HS-27A (cell line): ENCODE data around the gene C2CD2.
A peak's percentile ranks its signal among the peaks of the same experiment; 100 is the strongest.
"Not testable (repeated sequence)": the region's sequence is repeated elsewhere in the genome, so short reads cannot be mapped to it uniquely, and the experiment has no call there.

Experiments
- DNase-seq: peaks from one replicate; pipeline ENCODE4 v3.0.0-alpha.2; 2012; ENCODE audit warnings: low read depth, missing footprints

Gene C2CD2

DNA sequence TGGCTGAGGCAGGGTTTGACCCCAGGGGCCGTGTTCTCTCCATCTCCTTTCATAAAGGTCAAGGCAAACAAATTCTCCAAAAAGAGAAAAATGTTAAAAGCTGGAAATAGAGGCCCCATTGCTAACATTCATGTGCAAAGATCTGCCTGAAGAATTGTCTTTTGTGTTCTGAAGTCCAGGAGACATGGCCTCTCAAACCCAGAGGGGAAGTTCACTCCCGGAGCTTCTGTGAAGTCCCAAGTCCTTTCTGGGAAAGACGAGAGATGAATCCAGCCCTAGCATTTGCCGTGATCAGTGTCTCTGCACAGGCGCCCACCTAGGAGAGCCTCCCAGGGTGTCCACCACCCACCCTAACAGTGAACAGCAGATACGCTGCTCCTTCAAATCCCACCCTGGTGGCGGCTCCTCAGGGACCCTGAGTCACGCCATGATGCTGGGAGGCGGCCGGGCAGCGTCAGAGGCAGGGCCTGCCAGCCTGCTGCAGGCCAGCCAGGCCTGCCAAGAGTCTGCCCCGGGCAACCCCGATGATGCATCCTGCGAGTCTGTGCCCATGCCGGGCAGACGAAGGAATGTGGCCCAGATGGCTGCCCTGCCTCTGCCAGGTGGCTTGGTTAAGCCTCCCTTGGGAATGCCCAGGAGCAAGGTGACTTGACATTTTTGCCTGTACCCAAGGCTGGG is 5.2 kb upstream of the C2CD2 start:
- no peak for DNase-seq

DNA sequence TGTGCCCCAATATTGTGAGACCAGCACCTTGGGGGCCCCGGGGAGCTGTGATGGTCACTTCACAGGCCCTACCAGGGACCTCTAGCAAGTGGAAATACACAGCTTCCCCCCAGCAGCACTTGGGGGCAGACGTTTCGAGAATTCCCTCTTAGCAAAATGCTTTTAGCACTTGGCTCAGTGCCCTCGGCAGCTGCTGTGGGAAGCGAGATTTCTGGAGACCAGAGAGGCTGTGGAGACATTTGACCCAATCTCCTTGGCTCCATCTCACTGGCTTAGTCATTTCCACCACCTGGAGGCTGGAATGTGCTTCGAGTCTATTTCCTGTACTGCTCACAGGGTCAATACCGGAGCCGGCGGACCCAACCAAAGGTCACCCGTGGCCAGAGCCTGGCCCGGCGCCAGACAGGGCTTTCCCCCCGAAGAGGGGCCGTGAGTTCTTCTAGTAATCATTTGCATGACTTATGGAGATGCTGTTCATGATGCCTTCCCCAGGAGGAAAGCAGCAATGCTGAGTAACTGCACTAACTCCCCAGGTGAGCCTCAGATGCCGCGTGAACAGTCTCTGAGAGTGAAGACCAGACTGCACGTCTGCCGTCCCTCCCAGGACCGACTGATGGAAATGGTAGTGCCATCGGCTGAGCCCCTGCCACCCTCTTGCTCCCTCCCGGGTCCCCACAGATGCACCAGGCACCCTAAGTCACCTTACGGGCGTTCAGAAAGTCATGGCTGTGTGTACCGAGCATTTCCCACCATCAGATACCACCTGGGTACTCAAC is 4.4 kb upstream of the C2CD2 start:
- DNase-seq, result peak; percentile 77

DNA sequence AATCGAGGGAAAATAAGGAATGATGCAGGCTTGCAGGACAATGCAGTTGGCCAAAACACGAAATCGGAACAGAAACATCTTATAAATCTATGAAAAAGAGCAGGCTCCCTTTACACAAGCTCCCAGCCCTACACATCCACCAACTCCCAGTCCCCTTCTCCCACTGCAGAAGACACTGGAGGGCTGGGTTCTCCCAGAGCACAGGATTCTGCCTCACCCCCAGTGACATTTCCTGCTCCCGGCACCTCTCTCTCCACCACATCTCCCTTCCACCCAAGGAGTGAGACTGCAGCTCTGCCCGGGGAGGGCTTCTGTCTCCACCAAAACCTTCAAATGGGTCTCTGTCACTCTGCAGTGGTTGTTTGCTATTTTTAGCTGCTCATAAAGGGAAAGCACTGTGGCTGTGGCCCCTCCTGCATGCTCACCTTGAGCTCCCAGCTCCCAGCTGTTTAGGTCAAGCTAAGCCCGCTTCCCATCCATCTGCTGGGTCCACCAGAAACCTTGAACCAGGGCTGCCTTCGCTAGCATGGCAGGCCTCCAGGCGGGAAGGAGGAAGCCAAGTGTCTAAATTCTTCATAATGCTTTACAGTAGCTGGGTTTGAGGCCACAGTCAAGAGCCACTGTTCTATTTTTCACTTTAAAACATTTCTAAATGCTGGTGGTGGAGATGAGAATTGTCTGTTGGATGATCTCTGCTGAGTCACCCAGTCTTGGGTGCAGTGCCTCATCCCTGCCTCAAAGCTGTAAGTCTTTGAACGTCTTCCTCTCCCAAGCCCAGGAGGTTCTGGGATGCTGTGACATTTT is 3.3 kb upstream of the C2CD2 start:
- DNase-seq, result no peak

DNA sequence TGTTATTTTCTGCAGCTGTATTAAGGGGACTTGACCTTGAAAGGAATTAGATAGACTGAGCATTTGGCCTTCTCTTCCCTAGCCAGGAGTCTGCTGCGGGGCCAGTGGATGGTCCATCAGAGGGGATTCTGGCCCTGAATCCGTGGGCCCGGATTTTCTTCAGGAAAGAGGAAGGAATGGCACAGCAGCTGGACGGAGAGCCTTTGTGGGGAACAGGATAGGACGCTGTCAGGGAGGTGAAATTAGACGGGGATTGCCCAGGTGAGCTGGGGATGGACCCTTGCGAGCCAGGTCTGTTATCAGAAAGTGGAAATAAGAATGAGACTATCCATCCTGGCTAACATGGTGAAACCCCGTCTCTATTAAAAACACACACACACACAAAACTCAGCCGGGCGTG is 1.7 kb upstream of the C2CD2 start:
- DNase-seq, result no peak

DNA sequence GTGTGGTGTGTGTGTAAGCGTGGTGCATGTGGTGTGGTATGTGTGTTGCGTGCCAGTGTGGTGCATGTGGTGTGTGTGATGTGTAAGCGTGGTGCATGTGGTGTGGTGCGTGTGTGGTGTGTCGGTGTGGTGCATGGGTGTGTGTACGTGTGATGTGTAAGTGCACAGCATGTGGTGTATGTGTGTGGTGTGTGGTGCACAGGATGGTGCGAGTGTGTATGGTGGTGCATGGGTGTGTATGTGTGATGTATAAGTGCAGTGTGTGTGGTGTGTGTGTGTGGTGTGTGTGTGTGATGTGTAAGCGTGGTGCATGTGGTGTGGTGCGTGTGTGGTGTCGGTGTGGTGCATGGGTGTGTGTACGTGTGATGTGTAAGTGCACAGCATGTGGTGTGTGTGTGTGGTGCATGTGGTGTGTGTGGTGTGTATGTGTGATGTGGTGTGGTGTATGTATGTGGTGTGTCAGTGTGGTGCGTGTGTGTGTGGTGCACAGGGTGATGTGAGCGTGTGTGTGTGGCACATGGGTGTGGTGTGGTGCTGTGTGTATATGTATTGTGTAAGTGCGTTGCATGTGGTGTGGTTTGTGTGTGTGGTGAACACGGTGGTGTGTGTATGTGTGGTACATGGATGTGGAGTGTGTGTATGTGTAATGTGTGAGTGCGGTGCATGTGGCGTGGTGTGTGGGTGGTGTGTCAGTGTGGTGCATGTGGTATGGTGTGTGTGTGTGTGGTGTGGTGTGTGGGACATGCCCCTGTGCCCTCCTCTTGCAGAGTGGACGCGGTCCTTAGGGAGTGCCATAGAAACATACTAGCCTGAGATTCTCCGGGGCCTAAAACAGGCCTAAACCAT is 1.1 kb upstream of the C2CD2 start:
- no peak for DNase-seq

DNA sequence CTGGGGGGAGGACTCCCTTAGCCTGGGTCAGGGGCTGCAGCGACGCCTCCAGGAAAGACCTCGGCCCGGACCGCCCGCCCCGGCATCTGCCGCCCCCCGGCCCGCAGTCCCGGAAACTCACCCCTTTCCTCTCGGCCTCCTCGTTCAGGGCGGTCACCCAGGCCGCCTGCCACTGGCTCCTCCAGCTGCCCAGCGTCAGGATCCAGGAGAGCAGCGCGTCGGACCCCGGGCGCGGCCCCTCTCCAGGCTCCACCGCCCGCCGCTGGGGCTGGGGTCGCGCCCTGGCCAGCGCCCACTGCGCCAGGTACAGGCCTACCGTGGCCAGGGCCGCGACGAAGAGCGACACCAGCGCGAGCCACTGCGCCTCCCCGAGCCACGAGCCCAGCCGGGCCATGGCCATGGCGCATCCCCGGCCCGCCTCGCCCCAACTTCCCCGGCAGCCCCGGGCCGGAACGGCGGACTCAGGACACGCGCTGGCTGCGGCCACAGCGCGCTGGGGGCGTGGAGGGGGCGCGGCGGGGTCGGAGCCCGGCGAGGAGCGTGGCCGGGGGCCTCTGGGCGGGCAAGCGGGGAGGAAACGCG is 478 bp downstream of the C2CD2 start:
- DNase-seq, result no peak

DNA sequence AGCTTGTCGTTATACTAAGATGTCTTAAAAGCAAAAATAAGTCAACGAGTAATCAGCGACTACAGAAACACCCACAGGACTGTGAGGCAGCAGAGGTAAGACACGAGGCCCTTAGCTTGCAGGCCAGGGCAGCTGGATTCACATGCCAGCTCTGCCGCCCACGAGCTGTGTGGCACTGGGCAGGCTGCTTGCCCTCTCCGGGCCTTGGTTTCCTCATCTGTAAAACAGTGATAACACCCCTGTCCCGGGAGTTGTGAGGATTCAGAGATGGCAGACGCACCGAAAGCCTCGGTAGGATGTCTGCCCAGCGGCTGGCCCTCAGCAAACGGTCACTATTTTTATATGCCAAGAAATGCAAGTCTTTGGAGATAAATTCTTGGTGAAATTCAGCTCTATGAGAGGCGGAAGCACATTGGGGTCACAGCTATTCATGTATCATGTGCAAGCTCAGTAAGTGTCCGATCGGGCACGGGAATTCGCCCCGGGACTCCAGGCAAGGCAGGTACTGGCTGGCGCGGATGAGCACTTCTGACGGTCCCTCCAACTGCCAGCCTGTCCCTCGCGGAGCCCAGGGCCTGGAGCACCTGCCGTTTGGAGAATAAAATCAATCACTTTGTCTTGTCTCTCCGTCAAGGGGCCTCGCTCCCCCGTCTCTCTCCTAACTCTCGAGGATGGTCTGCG is 1.1 kb downstream of the C2CD2 start:
- DNase-seq, result no peak

DNA sequence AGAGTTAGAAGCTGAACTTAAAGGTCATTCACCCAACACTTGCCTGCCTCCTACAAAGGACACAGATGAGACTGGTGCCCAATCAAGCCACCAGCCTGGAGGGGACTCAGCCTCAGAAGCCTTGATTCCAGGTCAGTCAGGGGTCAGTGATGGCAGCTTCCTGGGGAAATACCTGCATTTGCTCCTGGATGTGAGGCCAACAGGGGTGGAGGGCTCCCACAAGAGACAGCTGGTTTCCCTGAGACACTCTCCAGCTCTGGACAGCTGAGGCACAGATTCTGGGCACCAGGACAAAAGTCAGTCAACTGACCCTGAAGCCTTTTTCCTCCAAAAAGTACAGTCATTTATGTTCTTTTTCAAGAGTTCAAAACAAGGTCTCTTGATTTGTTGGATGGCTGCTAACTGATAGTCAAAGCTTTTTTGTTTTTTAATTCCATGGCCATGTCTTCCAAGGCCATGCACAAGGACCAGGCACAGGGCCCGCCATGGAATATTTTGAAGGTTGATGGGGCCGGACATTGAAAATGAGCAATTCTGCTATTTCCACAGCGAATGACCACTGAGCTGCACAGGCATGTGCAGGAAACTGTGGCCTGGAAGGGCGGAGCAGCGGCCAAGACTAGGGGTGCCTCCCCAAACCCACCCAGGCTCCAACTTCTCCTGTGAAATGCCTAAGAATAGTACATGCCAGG is 1.8 kb downstream of the C2CD2 start:
- DNase-seq, result no peak

DNA sequence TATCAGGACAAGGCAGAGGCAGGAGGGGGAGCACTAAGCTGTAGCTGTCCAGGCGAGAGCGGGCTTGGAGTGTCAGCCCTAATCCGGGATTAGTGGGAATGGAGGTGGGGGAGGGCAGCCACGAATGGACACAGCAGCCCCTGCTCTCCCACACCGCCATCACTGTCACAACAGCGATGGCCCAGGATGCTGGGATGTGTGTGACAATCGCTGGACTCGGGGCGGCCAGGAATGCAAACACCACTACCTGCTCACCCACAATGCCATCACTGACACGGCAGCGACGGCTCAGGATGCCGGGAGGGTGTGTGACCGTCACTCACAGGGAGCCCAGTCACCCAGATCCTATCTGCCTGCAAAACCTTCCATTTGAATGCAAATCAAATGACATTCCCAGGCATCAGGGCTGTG is 2.9 kb downstream of the C2CD2 start:
- DNase-seq, result no peak

DNA sequence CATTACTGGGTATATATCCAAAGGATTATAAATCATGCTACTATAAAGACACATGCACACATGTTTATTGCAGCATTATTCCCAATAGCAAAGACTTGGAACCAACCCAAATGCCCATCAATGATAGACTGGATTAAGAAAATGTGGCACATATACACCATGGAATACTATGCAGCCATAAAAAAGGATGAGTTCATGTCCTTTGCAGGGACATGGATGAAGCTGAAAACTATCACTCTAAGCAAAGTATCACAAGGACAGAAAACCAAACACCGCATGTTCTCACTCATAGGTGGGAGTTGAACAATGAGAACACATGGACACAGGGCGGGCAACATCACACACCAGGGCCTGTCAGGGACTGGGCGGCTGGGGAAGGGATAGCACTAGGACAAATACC is 4.2 kb downstream of the C2CD2 start:
- not testable (repeated sequence) for DNase-seq

DNA sequence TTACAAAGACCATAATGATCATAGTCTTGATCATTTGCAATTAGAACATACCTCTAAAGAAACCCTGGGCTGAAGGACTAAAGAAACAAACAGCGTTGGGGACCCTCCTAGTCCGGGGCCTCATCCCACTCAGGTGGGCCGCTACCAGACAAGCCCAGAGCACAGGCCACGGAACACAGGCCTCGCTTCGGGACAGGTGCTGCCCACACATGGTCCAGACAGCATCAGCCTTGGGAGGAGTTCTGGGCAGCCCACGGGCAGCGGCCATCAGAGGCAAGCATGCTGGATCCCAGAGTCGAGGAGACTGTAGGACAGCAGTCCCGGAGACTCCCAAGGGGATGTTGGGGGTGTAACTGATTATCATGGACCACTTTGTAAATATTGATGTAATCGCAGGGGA is 4.9 kb downstream of the C2CD2 start:
- no peak for DNase-seq

DNA sequence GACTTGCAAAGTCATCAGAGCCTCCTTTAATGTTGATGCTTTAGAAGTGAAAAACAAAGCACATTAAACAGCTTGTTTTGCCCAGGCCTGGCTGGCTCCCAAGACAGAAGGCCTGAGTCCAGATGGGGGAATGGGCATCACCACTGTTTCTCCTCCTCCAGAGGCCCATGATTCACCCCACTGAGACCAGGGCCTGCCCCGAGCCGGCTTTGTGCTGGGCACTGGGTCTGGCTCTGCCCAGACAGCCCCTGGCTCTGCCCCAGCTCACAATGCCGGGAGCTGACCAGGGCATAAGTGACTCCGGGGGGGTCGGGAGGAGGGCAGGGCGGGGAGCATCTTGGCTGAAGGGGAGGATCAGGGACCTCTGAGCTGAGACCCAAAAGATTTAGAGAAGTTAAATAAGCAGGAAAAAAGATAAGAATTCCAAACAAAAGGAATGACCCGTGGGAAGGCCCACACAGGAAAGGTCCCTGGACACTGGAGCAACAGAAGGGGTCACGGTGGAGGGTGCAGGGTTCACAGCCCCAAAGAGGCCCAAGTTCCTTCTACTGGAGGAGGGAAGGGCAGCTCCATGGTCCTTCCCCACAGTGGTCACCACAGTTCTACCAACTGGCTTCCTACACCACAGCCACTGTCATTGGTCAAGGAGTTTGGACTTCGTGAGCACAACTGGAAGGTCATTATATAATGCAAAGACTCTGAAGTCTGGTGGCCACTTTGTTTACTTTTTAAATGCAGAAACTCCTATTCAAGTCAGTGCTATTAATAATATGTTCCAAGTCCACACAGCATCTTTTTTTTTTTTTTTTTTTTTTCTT is 5.5 kb downstream of the C2CD2 start:
- DNase-seq, result no peak

DNA sequence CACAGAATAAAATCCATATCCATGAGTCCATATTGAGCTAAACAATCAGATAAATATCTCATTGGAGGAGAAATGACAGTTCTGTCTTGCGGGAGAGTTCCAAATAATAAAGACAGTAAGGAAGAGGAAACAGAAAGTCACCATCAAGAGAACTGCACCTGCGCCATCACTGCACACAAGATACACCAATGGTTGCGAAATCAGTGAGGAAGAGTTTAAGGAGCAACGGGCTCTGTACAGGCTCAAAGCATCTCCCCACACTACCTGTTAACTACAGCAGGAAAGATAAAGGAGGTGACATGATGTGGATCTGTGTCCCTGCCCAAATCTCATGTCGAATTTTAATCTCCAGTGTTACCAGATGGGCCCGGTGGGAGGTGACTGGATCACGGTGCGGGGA is 7.8 kb downstream of the C2CD2 start:
- no peak for DNase-seq

DNA sequence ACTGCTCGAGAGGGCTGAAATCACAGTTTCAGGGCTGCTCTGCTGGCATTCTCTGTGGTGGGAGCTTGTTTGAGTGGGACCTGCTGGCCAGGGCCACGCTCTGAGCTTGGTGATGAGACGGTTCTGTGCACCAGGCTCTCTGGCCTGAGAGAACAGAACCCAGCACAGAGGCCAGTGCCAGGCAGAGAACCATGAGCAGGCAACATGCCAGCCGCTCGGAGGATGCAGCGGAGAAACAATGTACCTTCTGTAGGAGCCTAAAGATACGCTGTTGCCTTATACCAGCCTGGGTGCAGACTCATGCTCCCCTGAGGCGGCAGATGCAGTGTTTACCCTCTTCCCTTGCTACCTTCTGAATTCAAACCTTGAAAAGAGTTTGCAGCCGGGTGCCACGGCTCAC is 10.0 kb downstream of the C2CD2 start:
- DNase-seq, result no peak

DNA sequence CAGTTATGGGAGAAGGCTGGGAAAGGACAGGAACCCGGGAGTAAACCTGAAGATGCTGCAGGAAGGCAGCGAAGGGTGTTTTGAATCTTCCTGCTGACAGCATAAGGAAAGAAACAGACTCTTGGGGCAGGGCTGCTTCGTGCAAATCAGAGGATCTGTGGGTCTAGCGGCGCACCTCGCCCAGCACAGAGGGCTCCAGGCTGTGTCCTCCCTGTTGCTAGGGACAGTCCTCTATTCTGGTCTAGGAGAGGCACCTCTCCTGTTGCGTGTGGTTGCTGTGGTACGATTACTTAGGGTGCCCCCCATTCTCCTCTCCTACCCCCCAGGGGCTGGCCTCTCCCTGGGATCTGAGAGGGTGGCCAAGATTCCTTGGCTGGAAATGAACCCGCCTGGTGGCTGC is 11.4 kb downstream of the C2CD2 start:
- no peak for DNase-seq

DNA sequence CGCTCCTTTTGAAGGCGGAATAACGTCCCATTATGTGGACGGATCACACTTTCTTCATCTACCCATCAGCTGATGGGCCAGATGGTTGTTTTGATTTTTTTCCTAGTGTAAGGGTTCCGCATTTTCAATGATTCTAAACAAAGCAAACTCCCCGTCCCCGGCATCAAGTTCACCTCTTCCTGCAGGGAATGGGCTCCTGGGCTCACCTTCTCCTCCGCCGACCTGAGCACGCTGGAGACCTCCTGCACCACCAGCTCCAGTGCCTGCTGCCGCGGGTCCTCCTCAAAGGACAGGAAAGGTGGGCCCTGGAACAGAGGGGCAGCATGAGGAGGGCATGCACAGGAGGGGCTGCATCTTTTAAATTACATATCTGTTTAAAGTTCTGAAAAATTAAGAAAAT is 11.9 kb downstream of the C2CD2 start:
- no peak for DNase-seq

DNA sequence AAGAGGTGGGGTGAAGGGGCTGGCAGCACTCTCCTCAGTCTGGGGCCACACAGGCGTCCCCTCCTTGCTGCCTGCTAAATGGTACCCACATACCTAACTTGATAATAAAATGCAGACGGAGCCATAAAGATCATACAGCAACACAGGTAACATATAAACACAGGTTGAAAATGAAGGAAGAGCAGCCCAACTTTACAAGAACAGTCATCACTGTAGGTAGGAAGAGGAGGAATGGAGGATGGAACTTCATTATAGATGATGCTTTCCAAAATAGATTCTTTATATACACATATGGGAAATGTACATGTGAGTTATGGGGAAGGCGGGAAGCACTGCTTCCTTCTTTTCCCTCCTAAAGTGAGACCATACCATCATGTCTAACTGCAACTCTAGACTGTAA is 13.4 kb downstream of the C2CD2 start:
- no peak for DNase-seq

DNA sequence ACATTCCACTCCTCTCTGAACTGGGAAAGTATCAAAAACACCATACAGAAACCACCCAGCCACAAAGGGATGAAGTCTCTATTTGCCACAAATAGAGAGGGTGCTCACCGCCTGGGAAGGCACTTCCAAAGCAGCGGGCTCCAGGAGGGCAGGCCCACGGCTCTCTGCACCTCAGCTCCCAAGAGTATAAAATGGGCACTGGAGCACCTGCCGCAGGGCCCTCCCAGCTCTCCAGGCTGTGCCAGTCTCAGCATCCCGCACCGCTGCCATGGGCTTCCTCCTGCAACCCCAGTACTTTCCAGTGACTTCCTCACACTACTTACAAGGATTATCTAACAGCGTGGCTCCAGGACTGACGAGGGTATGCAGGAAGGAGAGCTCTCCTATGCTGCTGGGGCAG is 14.4 kb downstream of the C2CD2 start:
- DNase-seq, result no peak

DNA sequence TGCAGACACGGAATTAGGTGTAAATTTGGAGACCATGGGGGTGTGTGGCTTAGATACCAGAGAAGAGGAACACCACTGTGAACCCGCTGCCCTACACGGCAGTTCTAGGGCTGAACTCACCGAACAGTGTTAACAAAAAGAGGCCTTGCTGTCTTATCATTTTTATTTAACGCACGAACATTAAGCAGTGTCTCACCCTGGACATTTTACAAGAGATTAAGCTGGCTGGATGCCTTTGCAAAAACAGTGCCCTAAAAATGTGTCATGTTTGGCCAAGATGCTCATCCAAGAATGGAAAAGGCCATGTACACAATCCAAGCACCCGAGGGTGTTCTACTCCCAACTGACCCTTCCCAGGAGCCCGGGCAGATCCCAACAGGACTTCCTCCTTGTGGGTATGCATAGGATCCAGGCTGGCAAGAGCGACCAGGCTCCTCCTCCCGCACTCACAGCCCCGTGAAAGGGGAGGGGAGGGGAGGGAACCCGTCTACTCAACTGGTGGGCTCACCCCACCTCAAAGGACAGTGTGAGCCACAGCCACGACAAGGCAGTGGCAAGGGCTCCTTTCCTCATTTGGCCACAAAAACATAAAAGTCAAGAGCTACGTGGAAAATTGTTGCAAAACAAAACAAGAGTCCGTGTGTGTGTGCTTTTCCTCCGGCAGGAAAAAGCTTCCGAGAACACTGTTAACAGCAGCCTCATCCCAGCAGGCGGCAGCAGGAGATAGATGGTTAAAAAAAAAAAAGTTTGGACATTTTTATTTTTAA is 20.3 kb downstream of the C2CD2 start:
- DNase-seq, result no peak
